Mesenchymal stem cell (in vitro differentiated cells and primary cell): ENCODE results near the gene RABEP2.
A peak's percentile ranks its signal among the peaks of the same experiment; 100 is the strongest.

Experiments used
- DNase-seq: peaks from one replicate; pipeline ENCODE4 v3.0.0-alpha.2; 2013
- H2AFZ ChIP-seq: one replicate; pipeline ENCODE4 v1.6.1; 2013; ENCODE audit warnings: low read depth, mild to moderate bottlenecking, control low read depth, inconsistent platforms, low read length, moderate library complexity
- H2AK5ac ChIP-seq: 2 replicates; pipeline ENCODE4 v1.6.1; 2013; ENCODE audit warnings: low read length, moderate library complexity, mild to moderate bottlenecking, inconsistent platforms; ENCODE audit not compliant: severe bottlenecking
- H2BK120ac ChIP-seq: one replicate; pipeline ENCODE4 v1.6.1; 2013; ENCODE audit warnings: low read depth, mild to moderate bottlenecking, inconsistent platforms, low read length, moderate library complexity
- H2BK12ac ChIP-seq, 2 experiments: one replicate each; pipeline ENCODE4 v1.6.1; 2013; ENCODE audit warnings: inconsistent platforms in 2 of 2, low read length in 2 of 2, mild to moderate bottlenecking in 2 of 2, moderate library complexity in 2 of 2, control low read depth in 1 of 2
- H2BK15ac ChIP-seq: one replicate; pipeline ENCODE4 v1.6.1; 2013; ENCODE audit warnings: mild to moderate bottlenecking, low read depth, inconsistent platforms; ENCODE audit not compliant: poor library complexity, severe bottlenecking
- H2BK5ac ChIP-seq: 2 replicates; pipeline ENCODE4 v1.6.1; 2013; ENCODE audit warnings: low read depth, mild to moderate bottlenecking, low read length, control low read depth, inconsistent platforms; ENCODE audit not compliant: poor library complexity, severe bottlenecking
- H3K14ac ChIP-seq, 2 experiments: one replicate each; pipeline ENCODE4 v1.6.1; 2013; ENCODE audit warnings: inconsistent platforms in 2 of 2, low read length in 2 of 2, control low read depth in 1 of 2, mild to moderate bottlenecking in 1 of 2, moderate library complexity in 1 of 2
- H3K18ac ChIP-seq, 2 experiments: one replicate each; pipeline ENCODE4 v1.6.1; 2013; ENCODE audit warnings: inconsistent platforms in 2 of 2, low read length in 2 of 2, control low read depth in 1 of 2, low read depth in 1 of 2, mild to moderate bottlenecking in 1 of 2
- H3K23ac ChIP-seq, 2 experiments: one replicate each; pipeline ENCODE4 v1.6.1; 2013; ENCODE audit warnings: inconsistent platforms in 2 of 2, low read length in 2 of 2, mild to moderate bottlenecking in 2 of 2, moderate library complexity in 2 of 2, control low read depth in 1 of 2
- H3K27ac ChIP-seq: 2 replicates; pipeline ENCODE4 v1.5.1; 2013; ENCODE audit warnings: mild to moderate bottlenecking, moderate library complexity, low read length, control low read depth, inconsistent platforms; ENCODE audit not compliant: poor library complexity, severe bottlenecking
- H3K27me3 ChIP-seq, 2 experiments: 2 replicates each; pipeline versions ENCODE4 v1.6.1 to v1.7.0; 2013; ENCODE audit warnings: low read length in 2 of 2, mild to moderate bottlenecking in 2 of 2, moderate library complexity in 2 of 2, control low read depth in 1 of 2, inconsistent platforms in 1 of 2; ENCODE audit not compliant: control insufficient read depth in 1 of 2, insufficient read depth in 1 of 2
- H3K36me3 ChIP-seq, 2 experiments: 2 replicates each; pipeline versions ENCODE4 v1.6.1 to v1.7.0; 2013; ENCODE audit warnings: low read length in 2 of 2, control low read depth in 1 of 2, inconsistent platforms in 1 of 2, low read depth in 1 of 2, mild to moderate bottlenecking in 1 of 2; ENCODE audit not compliant: insufficient read depth in 2 of 2, control insufficient read depth in 1 of 2
- H3K4ac ChIP-seq, 2 experiments: one replicate each; pipeline ENCODE4 v1.6.1; 2013; ENCODE audit warnings: inconsistent platforms in 2 of 2, low read length in 2 of 2, mild to moderate bottlenecking in 2 of 2, moderate library complexity in 2 of 2, control low read depth in 1 of 2, low read depth in 1 of 2
- H3K4me1 ChIP-seq: 2 replicates; pipeline ENCODE4 v1.6.1; 2013; ENCODE audit warnings: low read depth, low read length, control low read depth; ENCODE audit not compliant: control insufficient read depth, insufficient read depth
- H3K4me2 ChIP-seq: 2 replicates; pipeline ENCODE4 v1.6.1; 2013; ENCODE audit warnings: low read length, mild to moderate bottlenecking, inconsistent platforms; ENCODE audit not compliant: poor library complexity, severe bottlenecking
- H3K4me3 ChIP-seq, 2 experiments: 2 replicates each; pipeline versions ENCODE4 v1.5.1 to v1.7.0; 2013; ENCODE audit warnings: low read length in 2 of 2, mild to moderate bottlenecking in 2 of 2, control low read depth in 1 of 2, low read depth in 1 of 2; ENCODE audit not compliant: insufficient read depth in 1 of 2
- H3K79me1 ChIP-seq: replicated peaks from 2 replicates; pipeline ENCODE4 v1.6.1; 2013; ENCODE audit warnings: mild to moderate bottlenecking, control low read depth, low read length, inconsistent platforms; ENCODE audit not compliant: poor library complexity, severe bottlenecking
- H3K9ac ChIP-seq: 2 replicates; pipeline ENCODE4 v1.7.0; 2013; ENCODE audit warnings: mild to moderate bottlenecking, low read length, moderate library complexity
- H3K9me3 ChIP-seq: 2 replicates; pipeline ENCODE4 v1.7.0; 2013; ENCODE audit warnings: mild to moderate bottlenecking, low read length; ENCODE audit not compliant: control insufficient read depth
- H4K8ac ChIP-seq: one replicate; pipeline ENCODE4 v1.6.1; 2013; ENCODE audit warnings: inconsistent platforms, mild to moderate bottlenecking, low read length, moderate library complexity
- H4K91ac ChIP-seq: one replicate; pipeline ENCODE4 v1.6.1; 2013; ENCODE audit warnings: mild to moderate bottlenecking, low read length, inconsistent platforms
- WGBS: methylation state at CpG from one replicate; pipeline ENCODE4 v1.1.7; 2013; ENCODE audit warnings: mixed read lengths; 5-methylcytosine and 5-hydroxymethylcytosine counted together

RABEP2 gene

DNA sequence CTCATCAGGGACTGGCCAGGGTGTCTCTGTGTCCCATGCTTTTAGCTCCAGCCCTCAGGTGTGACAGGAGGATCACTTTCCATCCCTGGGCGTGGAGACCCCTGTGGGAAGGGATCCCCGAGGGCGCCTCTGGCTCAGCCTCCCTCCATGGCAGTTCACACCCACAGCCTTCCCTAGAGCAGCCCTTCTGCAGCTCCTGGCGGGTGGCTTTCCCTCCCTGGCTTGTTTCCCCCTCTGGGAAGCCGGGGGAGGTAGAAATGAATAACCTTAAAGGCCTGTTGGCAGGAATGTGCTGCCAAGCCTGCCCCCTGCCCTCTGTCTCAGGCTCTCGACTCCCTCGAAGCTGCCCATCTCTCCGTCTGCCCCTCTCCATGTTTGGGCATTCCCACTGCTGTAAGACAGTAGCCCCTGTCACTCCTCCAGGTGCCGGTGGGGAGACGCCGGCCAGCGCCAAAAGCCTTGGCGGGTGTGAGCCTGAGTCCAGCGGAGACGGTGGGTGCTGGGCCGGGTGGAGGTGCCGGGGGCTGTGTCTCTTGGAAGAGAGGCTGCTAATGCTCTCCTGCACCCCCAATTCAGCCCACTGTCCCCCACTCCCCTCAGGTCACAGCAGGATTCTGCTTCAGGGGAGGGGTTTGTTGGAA lies 48.9 kb downstream of the RABEP2 start:
- Histone ChIP-seq H2AFZ (no peak overlapping the region), H3K4me2 (no peak overlapping the region), H3K9me3 (no peaks in the 10 kb centered on the region), H2BK15ac (no peak overlapping the region), H3K27me3 (peaks cover 4 to 8% of the 10 kb centered on the region in 2 experiments), H4K91ac (no peak overlapping the region), H3K18ac (no peak overlapping the region), H4K8ac (no peak overlapping the region), H3K14ac (no peak overlapping the region), H3K79me1 (peaks cover 36% of the 10 kb centered on the region), H3K4ac (no peak overlapping the region), H2BK5ac (no peak overlapping the region), H2BK120ac (no peak overlapping the region), H3K4me3 (no peak overlapping the region), H3K4me1 (peaks cover 26% of the 10 kb centered on the region), H3K23ac (no peak overlapping the region), H3K36me3 (peaks cover 29 to 59% of the 10 kb centered on the region in 2 experiments), H3K27ac (no peak overlapping the region), H3K9ac (no peak overlapping the region), H2BK12ac (no peak overlapping the region), H2AK5ac (no peak overlapping the region)
- no peak for DNase-seq
- WGBS, result 83% methylated on average over 13 of the region's 17 CpGs

DNA sequence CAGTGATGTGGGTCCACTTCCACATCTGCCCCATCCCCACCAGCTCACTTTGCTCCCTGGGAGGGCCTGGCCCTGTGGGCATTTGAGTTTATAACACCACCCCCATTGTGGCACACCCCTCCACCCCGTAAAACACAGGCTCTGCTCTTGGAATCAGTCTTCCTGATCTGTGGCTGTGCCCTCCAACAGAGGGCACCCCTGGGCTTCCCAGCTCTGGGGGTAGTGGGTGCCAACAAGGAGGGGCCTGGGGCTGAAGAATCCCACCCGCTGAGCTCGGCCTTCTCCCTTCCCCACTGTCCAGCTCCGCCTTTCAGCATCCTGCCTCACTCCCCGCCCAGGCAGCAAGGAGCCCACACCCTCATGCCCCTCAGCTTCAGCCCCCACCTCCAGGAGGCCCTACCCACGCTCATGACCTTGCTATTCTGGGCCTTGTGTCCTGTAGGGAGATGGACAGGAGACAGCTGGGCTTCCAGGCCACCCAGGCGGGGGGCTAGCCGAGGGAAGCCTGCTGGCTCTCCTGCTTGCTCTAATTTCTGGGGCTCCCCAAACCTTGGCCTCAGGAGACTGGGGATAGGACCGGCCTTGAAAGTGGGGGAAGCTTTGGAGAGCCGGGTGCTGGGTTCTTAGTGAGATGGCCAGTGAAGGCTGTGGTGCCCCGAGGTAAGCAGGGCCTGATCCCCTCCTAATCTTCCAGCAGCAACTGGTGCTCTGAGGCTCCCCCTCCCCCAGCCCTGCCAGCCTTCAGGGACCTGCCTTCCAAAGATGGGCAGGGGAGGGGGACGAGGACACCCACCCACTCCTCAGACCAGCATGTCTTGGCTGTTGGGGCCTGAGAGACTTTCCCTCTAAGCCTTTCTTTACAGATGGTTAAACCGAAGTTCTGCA lies 49.7 kb downstream of the RABEP2 start:
- no peak overlapping the region for H2BK120ac ChIP-seq
- no peak overlapping the region for H3K4ac ChIP-seq
- no peak overlapping the region for H3K18ac ChIP-seq
- no peak overlapping the region for H2AFZ ChIP-seq
- H3K27me3 ChIP-seq, result peaks cover 0 to under 1% of the 10 kb centered on the region in 2 experiments
- H4K91ac ChIP-seq, result no peak overlapping the region
- H3K4me2 ChIP-seq, result no peak overlapping the region
- H2BK12ac ChIP-seq, result no peak overlapping the region
- WGBS, result 77% methylated on average over 9 of the region's 13 CpGs
- no peak overlapping the region for H4K8ac ChIP-seq
- H3K79me1 ChIP-seq, result peaks cover 41% of the 10 kb centered on the region
- H3K14ac ChIP-seq, result no peak overlapping the region
- peaks cover 22% of the 10 kb centered on the region for H3K4me1 ChIP-seq
- no peak overlapping the region for H2BK15ac ChIP-seq
- H3K9ac ChIP-seq, result no peak overlapping the region
- DNase-seq, result no peak
- peaks cover 37 to 66% of the 10 kb centered on the region in 2 experiments for H3K36me3 ChIP-seq
- H3K4me3 ChIP-seq, result no peak overlapping the region
- H3K23ac ChIP-seq, result no peak overlapping the region
- no peak overlapping the region for H3K27ac ChIP-seq
- H3K9me3 ChIP-seq, result no peaks in the 10 kb centered on the region
- no peak overlapping the region for H2BK5ac ChIP-seq
- no peak overlapping the region for H2AK5ac ChIP-seq

DNA sequence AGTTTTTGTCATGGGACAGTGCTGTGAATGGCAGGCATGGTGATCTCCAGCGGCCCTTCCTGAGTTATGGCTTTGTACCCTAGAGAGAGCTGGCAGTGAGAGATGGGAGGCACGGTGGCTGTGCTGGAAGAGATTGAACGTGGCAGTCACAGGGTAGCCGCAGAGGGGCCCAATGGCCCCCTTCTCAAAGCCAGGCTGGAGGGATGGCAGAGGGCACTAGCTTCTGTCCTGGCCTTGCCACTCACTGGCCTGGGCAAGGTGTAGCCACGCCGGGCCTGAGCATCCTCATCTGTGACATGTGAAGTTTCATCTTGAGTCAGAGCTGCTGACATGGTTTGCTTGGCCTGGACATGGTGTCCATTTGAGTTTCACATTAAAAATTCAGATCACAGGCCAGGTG lies 50.6 kb downstream of the RABEP2 start:
- H3K79me1 ChIP-seq, result peaks cover 50% of the 10 kb centered on the region
- no peak overlapping the region for H3K23ac ChIP-seq
- no peak overlapping the region for H4K8ac ChIP-seq
- no peak overlapping the region for H3K18ac ChIP-seq
- H2BK15ac ChIP-seq, result no peak overlapping the region
- no peak for DNase-seq
- H3K4ac ChIP-seq, result no peak overlapping the region
- H3K4me2 ChIP-seq, result no peak overlapping the region
- no peak overlapping the region for H2BK12ac ChIP-seq
- H3K4me3 ChIP-seq, result no peak overlapping the region
- peaks cover 46 to 75% of the 10 kb centered on the region in 2 experiments for H3K36me3 ChIP-seq
- H2AFZ ChIP-seq, result no peak overlapping the region
- peaks cover 16% of the 10 kb centered on the region for H3K4me1 ChIP-seq
- no peak overlapping the region for H2BK5ac ChIP-seq
- H3K14ac ChIP-seq, result no peak overlapping the region
- H3K9ac ChIP-seq, result no peak overlapping the region
- no peak overlapping the region for H4K91ac ChIP-seq
- H3K9me3 ChIP-seq, result no peaks in the 10 kb centered on the region
- H2AK5ac ChIP-seq, result no peak overlapping the region
- no peaks in the 10 kb centered on the region for H3K27me3 ChIP-seq
- no peak overlapping the region for H2BK120ac ChIP-seq
- H3K27ac ChIP-seq, result no peak overlapping the region
- WGBS, result 93% methylated on average over 6 of the region's 6 CpGs

DNA sequence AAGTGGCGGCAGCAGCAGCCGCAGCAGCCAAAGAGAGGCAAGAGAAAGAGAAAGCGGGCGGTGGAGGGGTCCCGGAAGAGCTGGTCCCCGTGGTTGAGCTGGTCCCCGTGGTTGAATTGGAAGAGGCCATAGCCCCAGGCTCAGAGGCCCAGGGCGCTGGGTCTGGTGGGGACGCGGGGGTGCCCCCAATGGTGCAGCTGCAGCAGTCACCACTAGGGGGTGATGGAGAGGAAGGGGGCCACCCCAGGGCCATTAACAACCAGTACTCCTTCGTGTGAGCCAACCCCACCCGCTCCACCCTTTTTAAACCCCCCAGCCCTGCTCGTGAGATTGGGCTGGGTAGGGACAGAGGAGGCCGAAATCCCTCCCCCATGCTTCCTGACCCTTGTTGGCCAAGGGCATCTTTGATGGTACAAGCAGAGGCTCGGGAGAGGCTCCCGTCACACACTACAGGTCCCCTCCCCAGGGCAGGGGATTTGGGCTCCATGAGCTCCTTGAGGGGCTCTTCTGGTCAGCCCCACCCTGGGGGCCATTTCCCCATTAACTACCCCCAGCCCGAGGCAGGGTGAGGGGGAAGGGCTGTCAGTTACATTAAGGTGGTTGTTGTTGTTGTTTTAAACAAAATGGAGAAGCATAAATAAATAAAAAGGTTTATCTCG lies 51.4 kb downstream of the RABEP2 start:
- Histone ChIP-seq H3K4me2 (no peak overlapping the region), H3K18ac (no peak overlapping the region), H3K79me1 (peaks cover 52% of the 10 kb centered on the region), H3K9me3 (no peaks in the 10 kb centered on the region), H4K8ac (no peak overlapping the region), H3K27me3 (no peaks in the 10 kb centered on the region), H3K14ac (no peak overlapping the region), H3K27ac (no peak overlapping the region), H3K23ac (no peak overlapping the region), H2BK120ac (no peak overlapping the region), H4K91ac (no peak overlapping the region), H2BK15ac (no peak overlapping the region), H3K4me1 (peaks cover 11% of the 10 kb centered on the region), H3K36me3 (peaks cover 54 to 82% of the 10 kb centered on the region in 2 experiments), H2BK12ac (no peak overlapping the region), H2AFZ (no peak overlapping the region), H3K4me3 (no peak overlapping the region), H2AK5ac (no peak overlapping the region), H2BK5ac (no peak overlapping the region), H3K9ac (no peak overlapping the region), H3K4ac (no peak overlapping the region)
- DNase-seq, result peak; percentile 19
- 95% methylated on average over 13 of the region's 18 CpGs for WGBS
